Activated CD8-positive, alpha-beta memory T cell treated with anti-CD3 and anti-CD28 coated beads, Interleukin-2, amount 50 U/mL, for 1 hour (primary cell): ENCODE data around the gene RNU1-1.
A peak's percentile ranks its signal among the peaks of the same experiment; 100 is the strongest.
"Not testable (repeated sequence)": the region's sequence is repeated elsewhere in the genome, so short reads cannot be mapped to it uniquely, and the experiment has no call there.

Source experiments
- DNase-seq: peaks from one replicate; pipeline ENCODE4 v3.0.0-alpha.2; 2020; ENCODE audit errors: extremely low read depth

Gene RNU1-1

GRCh38 chr1:16514107-16515055 lies at the start of gene RNU1-1:
RNU1-1 (minus strand) TSS chr1:16514285.
- peak; percentile 52 for DNase-seq

GRCh38 chr1:16561035-16561434 lies 47.0 kb upstream of the RNU1-1 start:
- not testable (repeated sequence) for DNase-seq

DNA sequence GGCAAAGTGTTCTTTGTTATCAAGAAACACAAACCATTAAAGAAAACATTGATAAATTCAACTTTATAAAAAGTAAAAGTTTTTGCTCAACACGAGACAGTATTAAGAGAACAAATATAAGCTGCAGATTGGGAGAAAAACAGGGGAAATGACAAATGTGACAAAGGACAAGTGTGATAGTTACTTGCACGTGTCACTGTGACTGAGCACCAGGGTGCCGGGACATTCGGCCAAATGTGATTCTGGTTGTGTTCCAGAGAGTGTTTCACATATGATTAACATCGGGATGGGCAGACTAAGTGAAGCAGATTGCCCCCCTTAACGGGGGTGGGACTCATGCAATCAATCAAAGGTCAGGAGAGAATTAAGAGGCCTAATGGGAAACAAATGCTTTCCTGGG lies 46.4 kb upstream of the RNU1-1 start:
- not testable (repeated sequence) for DNase-seq

GRCh38 chr1:16559688-16560087 lies 45.6 kb upstream of the RNU1-1 start:
- DNase-seq, result not testable (repeated sequence)

- DNase-seq, result not testable (repeated sequence)
Measured at GRCh38 chr1:16557034-16557433, 42.9 kb upstream of the RNU1-1 start.

- DNase-seq, result not testable (repeated sequence)
Measured at GRCh38 chr1:16553244-16553643, 39.2 kb upstream of the RNU1-1 start.

- not testable (repeated sequence) for DNase-seq
Measured at GRCh38 chr1:16550212-16550918, 36.3 kb upstream of the RNU1-1 start.

- not testable (repeated sequence) for DNase-seq
Measured at GRCh38 chr1:16549545-16549944, 35.5 kb upstream of the RNU1-1 start.

DNA sequence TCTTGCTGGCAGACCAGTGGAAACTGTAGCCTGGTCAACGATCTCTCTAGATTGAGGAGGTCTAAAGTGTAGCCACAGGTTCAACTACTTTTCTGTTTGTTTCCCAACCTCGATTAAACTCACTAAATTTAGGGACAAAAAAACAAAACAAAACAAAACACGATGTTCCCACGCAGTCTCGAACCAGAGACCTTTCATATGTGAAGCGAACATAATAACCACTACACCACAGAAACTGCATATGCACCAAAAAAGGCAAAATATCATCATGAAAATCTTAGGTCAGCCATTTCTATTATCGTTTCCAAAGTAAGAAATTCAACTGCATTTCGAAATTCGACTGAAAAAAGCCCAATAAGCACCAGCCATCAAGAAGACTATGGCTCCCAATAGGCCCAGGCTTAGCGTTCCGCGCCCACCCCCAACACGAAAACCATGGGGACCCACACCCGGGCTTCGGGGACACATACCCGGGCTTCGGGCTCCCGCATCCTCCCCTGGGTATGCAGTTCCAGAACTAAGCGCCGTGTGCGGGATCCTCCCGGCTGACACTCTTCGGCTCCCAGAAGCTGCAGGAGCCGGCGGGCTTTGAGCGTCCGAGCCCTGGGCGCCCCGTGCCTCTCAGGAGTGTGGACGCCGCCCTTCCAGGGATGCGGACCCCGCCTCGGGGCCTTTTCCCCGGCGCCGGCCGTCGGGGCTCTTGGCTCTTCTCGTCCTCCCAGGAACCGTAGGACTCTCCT lies 33.6 kb upstream of the RNU1-1 start:
- not testable (repeated sequence) for DNase-seq

GRCh38 chr1:16545682-16546095 lies 31.6 kb upstream of the RNU1-1 start:
- DNase-seq, result not testable (repeated sequence)

- DNase-seq, result not testable (repeated sequence)
Measured at GRCh38 chr1:16540421-16540893, 26.4 kb upstream of the RNU1-1 start.

DNA sequence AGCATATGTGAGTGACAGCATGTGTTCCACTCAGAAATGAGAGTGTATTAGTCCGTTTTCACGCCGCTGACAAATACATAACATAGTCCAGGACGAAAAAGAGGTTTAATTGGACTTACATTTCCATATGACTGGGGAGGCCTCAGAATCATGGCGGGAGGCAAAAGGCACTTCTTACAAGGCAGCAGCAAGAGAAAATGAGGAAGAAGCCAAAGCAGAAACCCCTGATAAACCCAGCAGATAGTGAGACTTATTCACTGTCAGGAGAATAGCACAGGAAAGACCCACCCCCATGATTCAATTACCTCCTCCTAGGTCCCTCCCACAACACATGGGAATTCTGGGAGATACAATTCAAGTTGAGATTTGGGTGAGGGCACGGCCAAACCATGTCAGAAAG lies 23.4 kb upstream of the RNU1-1 start:
- DNase-seq, result not testable (repeated sequence)

DNA sequence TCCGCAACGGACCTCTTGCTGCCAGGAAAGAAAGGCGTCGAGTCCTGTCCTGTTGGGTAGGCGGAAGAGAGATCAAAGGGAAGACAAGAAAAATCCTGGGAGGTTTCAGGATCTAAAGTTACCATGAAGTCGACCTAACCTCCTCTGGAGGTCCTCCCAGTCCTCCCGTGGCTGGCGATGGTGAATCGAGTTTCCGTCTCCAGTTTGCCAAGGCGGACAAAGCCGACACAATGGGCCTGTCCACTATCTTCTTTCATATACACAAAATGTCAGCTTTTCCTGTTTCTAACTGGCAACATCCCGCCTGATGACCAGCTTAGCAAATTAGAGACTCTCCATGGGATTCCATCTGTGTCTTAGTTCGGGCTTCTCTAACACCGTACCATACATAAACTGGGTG lies 22.7 kb upstream of the RNU1-1 start:
- DNase-seq, result not testable (repeated sequence)

GRCh38 chr1:16535898-16536297 lies 21.8 kb upstream of the RNU1-1 start:
- DNase-seq, result not testable (repeated sequence)

DNA sequence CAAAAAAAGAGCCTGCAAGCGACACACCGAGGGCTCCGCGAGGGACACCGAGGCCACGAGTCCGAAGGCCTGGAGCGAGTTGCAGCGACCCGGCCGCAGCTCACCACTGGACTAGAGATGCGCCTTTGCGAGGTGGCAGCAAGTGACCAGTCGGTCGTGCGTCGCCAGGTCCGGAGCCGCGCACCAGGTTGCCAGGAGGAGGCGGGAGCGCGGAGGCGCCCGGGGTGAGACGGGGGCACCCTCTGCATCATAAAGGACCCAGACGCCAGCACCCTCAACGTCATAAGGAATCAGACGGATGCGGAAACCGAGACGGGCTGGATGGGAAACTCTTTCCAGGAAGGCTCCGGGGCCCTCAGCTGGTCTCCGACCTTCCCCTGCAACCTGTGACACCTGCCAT lies 21.4 kb upstream of the RNU1-1 start:
- DNase-seq, result not testable (repeated sequence)

- DNase-seq, result not testable (repeated sequence)
Measured at GRCh38 chr1:16534829-16535456, 20.9 kb upstream of the RNU1-1 start.

- DNase-seq, result not testable (repeated sequence)
Measured at GRCh38 chr1:16534239-16534828, 20.2 kb upstream of the RNU1-1 start.

- not testable (repeated sequence) for DNase-seq
Measured at GRCh38 chr1:16532235-16532991, 18.3 kb upstream of the RNU1-1 start.

GRCh38 chr1:16528338-16528737 lies 14.3 kb upstream of the RNU1-1 start:
- DNase-seq, result not testable (repeated sequence)

DNA sequence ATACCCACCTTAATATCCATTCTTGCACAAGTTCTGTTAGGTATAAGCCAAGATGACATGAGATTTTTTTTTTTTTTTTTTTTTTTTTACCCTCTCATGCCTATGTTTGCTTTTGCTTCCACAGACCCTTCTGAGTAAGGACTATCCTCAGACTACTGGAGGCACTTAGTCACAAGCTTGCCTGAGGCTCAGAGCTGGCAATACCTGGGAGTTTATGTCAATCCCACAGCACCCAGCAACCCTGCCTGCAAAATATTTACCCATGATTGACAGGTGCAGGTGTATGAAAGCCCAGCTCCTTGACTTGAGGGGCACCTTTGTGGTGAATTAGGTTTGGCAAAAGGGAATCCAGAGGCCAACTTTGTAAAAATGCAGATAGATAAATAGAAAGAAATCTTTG lies 11.7 kb upstream of the RNU1-1 start:
- not testable (repeated sequence) for DNase-seq
